Measurements from ENCODE around the gene KATNAL1. TPM values are rescaled to one million over a fixed set of nuclear protein-coding genes. Genes with fewer than 3 reads are reported as not detected.

KATNAL1 gene
- total RNA-seq: 10 to 100 TPM in 1 of 3 donors, 1 to 10 TPM in 2; 3.4 to 45.5 (median 5.8) TPM
- long read RNA-seq, donor 1, full-length matches to known transcripts: 1 of 2 reads
- long read RNA-seq, donor 1, partial matches to known transcripts: 0 of 2 reads
- long read RNA-seq, donor 1, other reads (novel, unspliced or antisense): 1 of 2 reads
- long read RNA-seq, donor 2, partial matches to known transcripts: 0 of 1 reads
- long read RNA-seq, donor 2, other reads (novel, unspliced or antisense): 1 of 1 reads

- TF ChIP-seq CTCF (IDR thresholded peaks at IDR 0.05): no peak
- ATAC-seq (peak; percentile 81), DNase-seq (peak; percentile 69 to 84 (median 82))
- no peaks in the 10 kb centered on the region for H3K9me3 ChIP-seq
- no peaks in the 10 kb centered on the region for H3K36me3 ChIP-seq (ENCODE audit: low read depth)
- peak within 1 kb of the TSS; percentile 79 for H3K4me3 ChIP-seq
- no peaks in the 10 kb centered on the region for H3K4me1 ChIP-seq (ENCODE audit: low read depth)
- intact Hi-C loops (cut with DNase I, micrococcal nuclease): no loop called here
Measured at GRCh38 chr13:30307194-30307970, at the start of gene KATNAL1. Gene KATNAL1 (minus strand): TSS chr13:30307551. CDS start chr13:30283777, 23,774 bp downstream.

- ATAC-seq: no peak
- TF ChIP-seq CTCF (IDR thresholded peaks at IDR 0.05): no peak
Measured at GRCh38 chr13:30355839-30356238, 48.5 kb upstream of the KATNAL1 start.

GRCh38 chr13:30355384-30355699 is 48.0 kb upstream of the KATNAL1 start:
- peak; percentile 52 for ATAC-seq
- no peak overlapping the region for H3K4me3 ChIP-seq

More at GRCh38 chr13:30355839-30356238, 48.5 kb upstream of the KATNAL1 start:
- H3K9me3 ChIP-seq: peaks cover 6% of the 10 kb centered on the region
- DNase-seq: no peak
- no peak overlapping the region for H3K4me3 ChIP-seq
- H3K36me3 ChIP-seq (ENCODE audit: low read depth): no peaks in the 10 kb centered on the region
- no peaks in the 10 kb centered on the region for H3K4me1 ChIP-seq (ENCODE audit: low read depth)
- intact Hi-C loops (cut with DNase I, micrococcal nuclease): no loop called here

GRCh38 chr13:30354493-30355383 is 47.4 kb upstream of the KATNAL1 start:
- no peak overlapping the region for H3K4me3 ChIP-seq
- TF ChIP-seq CTCF (IDR thresholded peaks at IDR 0.05): no peak
- no peaks in the 10 kb centered on the region for H3K4me1 ChIP-seq (ENCODE audit: low read depth)
- H3K9me3 ChIP-seq: peaks cover 6% of the 10 kb centered on the region
- H3K36me3 ChIP-seq (ENCODE audit: low read depth): no peaks in the 10 kb centered on the region
- intact Hi-C loops (cut with DNase I, micrococcal nuclease): no loop called here
- no peak for ATAC-seq
- DNase-seq: no peak

More at GRCh38 chr13:30355384-30355699, 48.0 kb upstream of the KATNAL1 start:
- Histone ChIP-seq H3K9me3 (peaks cover 6% of the 10 kb centered on the region), H3K36me3 (ENCODE audit: low read depth) (no peaks in the 10 kb centered on the region), H3K4me1 (ENCODE audit: low read depth) (no peaks in the 10 kb centered on the region)
- intact Hi-C loops (cut with DNase I, micrococcal nuclease): no loop called here
- peak in 1 of 3 donors; percentile 41 for DNase-seq
- no peak for TF ChIP-seq CTCF (IDR thresholded peaks at IDR 0.05)

GRCh38 chr13:30353471-30354215 is 46.3 kb upstream of the KATNAL1 start:
- DNase-seq: no peak
- H3K4me1 ChIP-seq (ENCODE audit: low read depth): no peaks in the 10 kb centered on the region
- ATAC-seq: no peak
- peaks cover 6% of the 10 kb centered on the region for H3K9me3 ChIP-seq
- intact Hi-C loops (cut with DNase I, micrococcal nuclease): no loop called here
- H3K36me3 ChIP-seq (ENCODE audit: low read depth): no peaks in the 10 kb centered on the region
- TF ChIP-seq CTCF (IDR thresholded peaks at IDR 0.05): no peak
- no peak overlapping the region for H3K4me3 ChIP-seq
